Activated CD4-positive, alpha-beta memory T cell treated with anti-CD3 and anti-CD28 coated beads, Interleukin-2, amount 10 ng/mL, durations not matched to agents 7 days and 5 days (primary cell): ENCODE results near the gene NOL9. TPM values are rescaled to one million over a fixed set of nuclear protein-coding genes. Genes with fewer than 3 reads are reported as not detected.
A peak's percentile ranks its signal among the peaks of the same experiment; 100 is the strongest.

Source experiments
- CTCF ChIA-PET: fragments of 350-600 bp; sonication (Branson Sonifier 250); formaldehyde crosslinking; loops from one replicate; lab custom pipeline; 2021; ENCODE audit warnings: antibody characterized with exemption, inconsistent platforms; lab: Charles Lee
- POLR2A ChIA-PET: fragments of 350-600 bp; sonication (Branson Sonifier 250); formaldehyde crosslinking; loops from one replicate; lab custom pipeline; 2021; ENCODE audit warnings: antibody characterized with exemption; lab: Charles Lee
- DNase-seq: peaks from one replicate; pipeline ENCODE4 v3.0.0-alpha.2; 2020
- H3K27ac Mint-ChIP-seq: one replicate; pipeline ENCODE4 v1.8.0; 2021; ENCODE audit warnings: mild to moderate bottlenecking, mixed read lengths
- H3K27me3 Mint-ChIP-seq: one replicate; pipeline ENCODE4 v1.8.0; 2021; ENCODE audit warnings: mixed read lengths
- H3K36me3 Mint-ChIP-seq: one replicate; pipeline ENCODE4 v1.8.0; 2021; ENCODE audit warnings: low read depth, mixed read lengths
- H3K4me1 Mint-ChIP-seq: one replicate; pipeline ENCODE4 v1.8.0; 2021; ENCODE audit warnings: mixed read lengths
- H3K4me3 Mint-ChIP-seq: one replicate; pipeline ENCODE4 v1.8.0; 2021; ENCODE audit warnings: mild to moderate bottlenecking, mixed read lengths
- H3K9me3 Mint-ChIP-seq: one replicate; pipeline ENCODE4 v1.8.0; 2021; ENCODE audit warnings: mixed read lengths
- total RNA-seq, 2 experiments: library from RNA; stranded (reverse); gene quantifications; one replicate each; pipeline ENCODE4 v1.2.3, GENCODE V29; 2021

NOL9 gene
- total RNA-seq, 2 experiments from 2014 or later: 39.1 to 40.8 TPM

DNA sequence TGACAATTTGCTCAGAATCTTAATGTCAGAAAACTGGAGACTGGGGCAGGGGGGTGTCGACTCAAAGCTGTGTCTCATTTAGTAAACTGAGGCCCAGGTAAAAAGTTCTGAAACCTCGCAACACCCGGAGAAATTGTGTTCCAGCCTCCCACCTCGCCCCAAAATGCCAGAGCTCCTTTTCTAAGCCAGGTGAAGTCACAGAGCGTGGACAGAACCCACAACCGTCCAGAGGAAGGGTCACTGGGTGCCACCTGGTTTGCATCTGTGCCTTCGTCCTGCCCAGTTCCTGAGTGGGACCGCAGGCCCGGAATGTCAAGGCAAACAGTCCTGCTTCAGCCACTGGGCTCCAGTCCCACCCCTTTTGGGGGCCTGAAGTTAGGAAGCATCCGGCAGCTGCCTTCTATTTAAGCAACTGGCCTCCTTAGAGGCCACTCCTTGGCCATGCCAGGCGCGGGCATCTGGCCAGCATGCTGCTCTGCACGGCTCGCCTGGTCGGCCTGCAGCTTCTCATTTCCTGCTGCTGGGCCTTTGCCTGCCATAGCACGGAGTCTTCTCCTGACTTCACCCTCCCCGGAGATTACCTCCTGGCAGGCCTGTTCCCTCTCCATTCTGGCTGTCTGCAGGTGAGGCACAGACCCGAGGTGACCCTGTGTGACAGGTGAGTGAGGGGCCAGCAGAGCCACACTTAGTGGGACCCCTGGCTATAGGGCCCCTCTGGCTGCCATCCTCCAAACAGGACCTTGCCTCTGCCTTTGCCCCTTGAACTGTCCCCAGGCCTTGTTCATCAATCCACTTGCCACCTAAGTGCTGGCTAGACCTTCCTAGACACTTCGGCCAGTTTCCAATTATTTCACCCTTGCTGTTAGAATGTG lies 830 bp upstream of the NOL9 start, which contains the start of gene TAS1R1:
Gene TAS1R1 (plus strand): TSS at position 401 of the 872 bp plus-strand sequence. CDS start 67 bp downstream, at position 468.
- H3K27me3 Mint-ChIP-seq: no peaks in the 10 kb centered on the region
- no peak within 1 kb of the TSS for H3K27ac Mint-ChIP-seq
- peaks cover 23% of the 10 kb centered on the region for H3K4me1 Mint-ChIP-seq
- ChIA-PET POLR2A (interaction anchor here (1.0 to 5.0 kb wide), 15 partner anchors 8 to 78 kb away, joined by 3 to 52 read pairs (median 6); partner anchors contain the start of genes KLHL21, PLEKHG5 and ZBTB48), CTCF (interaction anchor here (0.9 to 3.3 kb wide), 24 partner anchors 7 to 146 kb away, joined by 3 to 30 read pairs (median 5); partner anchors contain the start of genes DNAJC11, PLEKHG5, TNFRSF25 and ZBTB48)
- H3K4me3 Mint-ChIP-seq: peak within 1 kb of the TSS; percentile 75
- no peak for DNase-seq
- peaks cover 3% of the 10 kb centered on the region for H3K36me3 Mint-ChIP-seq
- H3K9me3 Mint-ChIP-seq: no peaks in the 10 kb centered on the region

DNA sequence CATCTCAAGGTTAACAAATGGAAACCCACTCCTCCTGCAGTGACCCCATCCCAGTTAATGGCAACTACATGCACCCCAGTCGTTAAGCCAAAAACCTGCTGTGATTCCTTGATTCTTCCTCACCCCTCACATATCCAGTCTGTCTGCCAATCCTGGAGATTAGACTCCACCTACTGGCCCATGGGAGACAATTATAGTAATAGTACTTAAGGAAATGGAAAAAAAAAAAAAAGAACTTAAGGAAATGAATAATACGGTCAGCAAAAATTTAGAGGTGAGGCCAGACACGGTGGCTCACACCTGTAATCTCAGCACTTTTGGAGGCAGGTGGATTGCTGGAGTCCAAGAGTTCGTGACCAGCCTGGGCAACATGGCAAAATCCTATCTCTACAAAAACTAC lies 7.0 kb downstream of the NOL9 start:
- Mint-ChIP-seq H3K36me3 (peaks cover 50% of the 10 kb centered on the region), H3K27me3 (no peaks in the 10 kb centered on the region), H3K4me3 (no peak overlapping the region), H3K4me1 (peaks cover 41% of the 10 kb centered on the region), H3K27ac (peak overlapping the region; percentile 92), H3K9me3 (no peaks in the 10 kb centered on the region)
- DNase-seq: no peak
- POLR2A ChIA-PET: interaction anchor here (2.2 kb wide), 1 partner anchor 57 kb away, joined by 10 read pairs; no protein-coding TSS in a partner anchor
- CTCF ChIA-PET: no interaction called here

DNA sequence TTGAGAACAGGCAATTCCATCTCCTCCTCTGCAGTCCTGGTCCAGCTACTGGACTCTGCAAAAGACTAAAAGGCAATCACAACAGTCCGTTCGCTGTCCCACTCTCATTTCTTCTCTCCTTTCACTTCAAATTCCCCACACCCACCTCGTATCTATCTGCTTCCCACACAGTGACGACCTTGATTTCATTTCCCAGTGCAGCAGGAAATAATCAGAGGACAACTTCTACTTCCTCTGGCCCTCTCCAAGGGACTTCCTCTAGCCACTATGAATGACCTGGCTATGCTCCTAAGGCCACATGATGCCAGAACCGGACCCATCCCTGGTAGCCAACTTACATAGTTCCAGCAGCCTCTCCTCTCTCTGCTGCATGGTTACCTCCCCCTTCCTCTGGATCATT lies 8.0 kb downstream of the NOL9 start:
- Mint-ChIP-seq H3K27ac (peak overlapping the region; percentile 92), H3K9me3 (no peaks in the 10 kb centered on the region), H3K4me3 (peak overlapping the region; percentile 43), H3K4me1 (peaks cover 37% of the 10 kb centered on the region), H3K36me3 (peaks cover 57% of the 10 kb centered on the region), H3K27me3 (no peaks in the 10 kb centered on the region)
- ChIA-PET POLR2A (interaction anchor here (1.5 to 2.5 kb wide), 3 partner anchors 8 to 56 kb away, joined by 4 to 22 read pairs (median 10); partner anchors contain the start of genes NOL9 and TAS1R1), CTCF (interaction anchor here (0.5 to 2.8 kb wide), 3 partner anchors 8 to 150 kb away, joined by 3 to 19 read pairs (median 9); partner anchors contain the start of genes NOL9 and TAS1R1)
- no peak for DNase-seq

DNA sequence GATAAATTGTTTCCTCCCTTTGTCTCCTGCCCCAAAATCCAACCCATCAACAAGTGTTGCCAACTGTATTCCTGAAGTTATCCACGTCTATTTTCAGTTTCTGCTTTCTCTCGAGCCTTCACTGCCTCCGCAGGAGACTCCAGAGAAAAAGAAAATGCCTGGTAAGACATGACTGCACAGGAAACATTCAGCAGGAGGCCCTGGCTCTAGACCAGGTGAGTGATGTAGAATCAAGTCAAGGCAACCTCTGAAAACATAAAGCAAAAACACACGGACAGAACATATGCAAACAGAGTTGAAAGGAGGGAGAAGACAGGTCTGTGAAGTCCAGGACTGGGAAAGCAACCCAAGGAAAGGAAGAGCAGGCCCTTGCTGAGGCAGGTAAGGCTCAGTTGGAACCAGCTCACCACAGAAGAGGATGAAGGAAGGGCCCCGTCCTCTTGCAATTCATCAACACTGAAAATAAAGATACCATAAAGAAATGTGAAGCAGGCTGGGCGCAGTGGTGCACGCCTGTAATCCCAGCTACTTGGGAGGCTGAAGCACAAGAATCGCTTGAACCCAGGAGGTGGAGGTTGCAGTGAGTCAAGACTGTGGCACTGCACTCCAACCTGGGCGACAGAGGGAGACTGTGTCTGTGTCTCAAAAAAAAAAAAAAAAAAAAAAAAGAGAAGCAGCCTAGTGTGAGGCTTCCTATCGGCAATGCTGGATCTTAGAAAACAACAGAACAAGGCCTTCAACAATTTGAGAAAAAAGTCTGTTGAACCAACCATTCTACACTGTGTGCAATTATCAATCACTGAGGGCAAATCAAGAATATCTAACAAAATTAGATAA lies 8.8 kb downstream of the NOL9 start:
- CTCF ChIA-PET: interaction anchor here (1.0 to 2.8 kb wide), 4 partner anchors 9 to 101 kb away, joined by 3 to 19 read pairs (median 6); partner anchors contain the start of genes NOL9 and TAS1R1
- peak overlapping the region; percentile 92 for H3K27ac Mint-ChIP-seq
- POLR2A ChIA-PET: interaction anchor here (0.8 to 2.5 kb wide), 7 partner anchors 9 to 85 kb away, joined by 3 to 22 read pairs (median 4); partner anchors contain the start of genes NOL9, TAS1R1 and ZBTB48
- peak overlapping the region; percentile 43 for H3K4me3 Mint-ChIP-seq
- peaks cover 37% of the 10 kb centered on the region for H3K4me1 Mint-ChIP-seq
- H3K36me3 Mint-ChIP-seq: peaks cover 64% of the 10 kb centered on the region
- peak; percentile 49 for DNase-seq
- H3K9me3 Mint-ChIP-seq: no peaks in the 10 kb centered on the region
- H3K27me3 Mint-ChIP-seq: no peaks in the 10 kb centered on the region

DNA sequence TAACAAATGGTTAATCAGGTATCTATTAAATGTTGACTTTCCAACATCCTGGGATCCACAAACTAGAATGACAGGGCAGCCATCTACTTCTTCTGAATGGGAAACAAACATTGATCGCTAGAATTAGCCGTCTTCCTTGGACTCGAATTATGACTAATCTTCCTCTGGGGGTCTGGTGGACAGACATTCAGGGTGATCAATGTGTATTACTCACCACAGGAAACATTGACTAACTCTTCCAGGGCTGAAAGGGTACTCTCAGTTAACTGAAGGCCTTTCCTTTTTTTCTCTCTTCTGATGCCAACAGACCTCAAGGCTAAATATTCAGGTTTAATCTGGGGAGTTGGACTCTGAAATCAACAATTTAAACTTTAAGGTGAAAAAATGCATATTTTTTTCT lies 9.5 kb downstream of the NOL9 start:
- CTCF ChIA-PET: interaction anchor here (1.0 to 2.8 kb wide), 4 partner anchors 10 to 102 kb away, joined by 3 to 19 read pairs (median 6); partner anchors contain the start of genes NOL9 and TAS1R1
- Mint-ChIP-seq H3K36me3 (peaks cover 59% of the 10 kb centered on the region), H3K4me3 (peak overlapping the region; percentile 43), H3K9me3 (no peaks in the 10 kb centered on the region), H3K4me1 (peaks cover 35% of the 10 kb centered on the region), H3K27ac (peak overlapping the region; percentile 92), H3K27me3 (no peaks in the 10 kb centered on the region)
- POLR2A ChIA-PET: interaction anchor here (0.8 to 2.5 kb wide), 5 partner anchors 10 to 85 kb away, joined by 3 to 22 read pairs (median 5); partner anchors contain the start of genes NOL9 and TAS1R1
- no peak for DNase-seq

DNA sequence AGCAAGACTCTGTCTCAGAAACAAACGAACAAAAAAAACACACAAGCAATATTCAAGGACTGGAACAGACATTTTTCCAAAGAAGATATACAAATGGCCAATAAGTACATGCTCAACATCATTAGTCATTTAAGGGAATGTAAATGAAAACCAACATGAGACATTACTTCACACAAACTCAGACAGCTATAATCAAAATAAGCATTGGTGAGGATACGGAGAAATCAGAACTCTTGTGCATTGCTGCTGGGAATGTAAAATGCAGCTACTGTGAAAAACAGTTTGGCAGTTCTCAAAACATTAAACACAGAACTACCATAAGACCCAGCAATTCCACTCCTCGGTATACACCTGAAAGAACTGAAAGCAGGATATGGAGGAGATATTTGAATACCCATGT lies 15.4 kb downstream of the NOL9 start:
- peaks cover 39% of the 10 kb centered on the region for H3K36me3 Mint-ChIP-seq
- ChIA-PET POLR2A (no interaction called here), CTCF (interaction anchor here (0.8 to 5.8 kb wide), 3 partner anchors 15 to 49 kb away, joined by 3 to 22 read pairs (median 3); partner anchors contain the start of gene NOL9)
- H3K4me3 Mint-ChIP-seq: no peak overlapping the region
- no peaks in the 10 kb centered on the region for H3K27me3 Mint-ChIP-seq
- peaks cover 2% of the 10 kb centered on the region for H3K4me1 Mint-ChIP-seq
- no peak for DNase-seq
- H3K27ac Mint-ChIP-seq: no peak overlapping the region
- no peaks in the 10 kb centered on the region for H3K9me3 Mint-ChIP-seq

DNA sequence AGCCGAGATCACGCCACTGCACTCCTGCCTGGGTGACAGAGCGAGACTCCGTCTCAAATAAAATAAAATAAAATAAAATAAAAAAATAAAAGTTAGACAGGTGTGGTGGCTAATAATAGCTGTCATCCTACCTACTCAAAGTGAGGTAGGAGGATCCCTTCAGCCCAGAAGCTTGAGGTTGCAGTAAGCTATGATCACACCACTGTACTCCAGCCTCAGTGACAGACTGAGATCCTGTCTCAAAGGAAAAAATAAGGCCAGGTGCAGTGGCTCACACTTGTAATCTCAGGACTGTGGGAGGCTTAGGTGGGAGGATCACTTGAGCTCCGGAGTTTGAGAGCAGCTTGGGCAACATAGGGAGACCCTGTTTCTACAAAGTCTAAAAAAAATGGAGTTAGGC lies 18.0 kb downstream of the NOL9 start:
- Mint-ChIP-seq H3K4me3 (no peak overlapping the region), H3K4me1 (peaks cover 2% of the 10 kb centered on the region), H3K27ac (no peak overlapping the region), H3K36me3 (peaks cover 46% of the 10 kb centered on the region), H3K27me3 (no peaks in the 10 kb centered on the region), H3K9me3 (no peaks in the 10 kb centered on the region)
- ChIA-PET CTCF (interaction anchor here (5.8 kb wide), 1 partner anchor 18 kb away, joined by 22 read pairs; the partner anchor contains the start of gene NOL9), POLR2A (interaction anchor here (1.3 kb wide), 2 partner anchors 18 to 51 kb away, joined by 3 read pairs; partner anchors contain the start of gene NOL9)
- no peak for DNase-seq

DNA sequence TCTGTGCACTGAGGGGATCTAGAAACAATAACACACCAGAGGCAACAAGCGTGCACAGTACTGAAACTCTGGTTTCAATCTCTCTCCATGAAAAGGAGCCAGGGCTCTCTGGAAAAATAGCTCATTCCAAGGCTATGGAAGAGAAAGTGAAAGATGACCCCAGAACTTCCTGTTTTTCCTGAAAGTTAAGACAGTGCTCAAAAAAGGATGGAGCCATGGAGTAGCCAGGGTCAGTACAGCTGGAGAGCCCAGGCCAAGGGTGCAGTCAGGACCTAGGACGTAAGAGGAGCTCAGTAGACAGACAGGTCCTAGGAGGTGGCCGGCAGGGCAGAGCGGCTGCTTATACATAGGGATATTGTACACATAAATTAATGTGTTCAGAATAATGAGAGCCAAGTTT lies 19.1 kb downstream of the NOL9 start:
- POLR2A ChIA-PET: interaction anchor here (1.3 kb wide), 1 partner anchor 52 kb away, joined by 3 read pairs; no protein-coding TSS in a partner anchor
- Mint-ChIP-seq H3K4me1 (peaks cover 2% of the 10 kb centered on the region), H3K9me3 (no peaks in the 10 kb centered on the region), H3K36me3 (peaks cover 41% of the 10 kb centered on the region), H3K4me3 (no peak overlapping the region), H3K27me3 (no peaks in the 10 kb centered on the region), H3K27ac (peak overlapping the region; percentile 55)
- CTCF ChIA-PET: interaction anchor here (5.8 kb wide), 1 partner anchor 19 kb away, joined by 22 read pairs; the partner anchor contains the start of gene NOL9
- DNase-seq: no peak

DNA sequence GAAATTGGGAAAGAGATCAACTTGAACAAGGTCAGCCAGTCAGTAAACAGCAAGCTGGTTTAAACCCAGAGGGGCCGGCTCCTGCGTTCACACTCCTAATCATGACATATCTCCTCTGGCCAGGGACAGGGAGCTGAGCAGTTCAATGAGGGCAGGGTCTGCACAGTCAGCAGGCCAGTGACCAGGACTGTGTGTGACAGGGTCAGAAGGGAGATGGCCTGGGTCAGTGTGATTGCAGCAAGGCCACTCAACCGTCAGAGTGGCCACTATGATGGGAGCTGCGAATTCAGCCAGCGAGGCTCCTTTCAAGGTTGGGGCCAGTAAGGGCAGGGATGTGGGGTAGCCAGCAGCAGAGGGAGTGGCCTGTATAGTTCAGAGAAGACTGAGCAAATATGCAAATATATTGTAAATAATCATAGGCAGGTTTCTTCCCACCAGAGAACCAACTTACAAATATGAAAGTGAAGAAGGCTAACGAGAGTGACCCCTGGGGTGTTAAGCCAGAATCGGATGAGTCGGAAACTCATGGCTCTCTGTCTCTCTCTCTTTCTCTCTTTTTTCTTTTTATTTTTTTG lies 20.0 kb downstream of the NOL9 start:
- Mint-ChIP-seq H3K27ac (no peak overlapping the region), H3K27me3 (no peaks in the 10 kb centered on the region), H3K36me3 (peaks cover 41% of the 10 kb centered on the region), H3K4me3 (no peak overlapping the region), H3K4me1 (peaks cover 2% of the 10 kb centered on the region), H3K9me3 (no peaks in the 10 kb centered on the region)
- POLR2A ChIA-PET: interaction anchor here (1.0 kb wide), 1 partner anchor 13 kb away, joined by 3 read pairs; no protein-coding TSS in a partner anchor
- CTCF ChIA-PET: interaction anchor here (5.8 kb wide), 1 partner anchor 20 kb away, joined by 22 read pairs; the partner anchor contains the start of gene NOL9
- no peak for DNase-seq

DNA sequence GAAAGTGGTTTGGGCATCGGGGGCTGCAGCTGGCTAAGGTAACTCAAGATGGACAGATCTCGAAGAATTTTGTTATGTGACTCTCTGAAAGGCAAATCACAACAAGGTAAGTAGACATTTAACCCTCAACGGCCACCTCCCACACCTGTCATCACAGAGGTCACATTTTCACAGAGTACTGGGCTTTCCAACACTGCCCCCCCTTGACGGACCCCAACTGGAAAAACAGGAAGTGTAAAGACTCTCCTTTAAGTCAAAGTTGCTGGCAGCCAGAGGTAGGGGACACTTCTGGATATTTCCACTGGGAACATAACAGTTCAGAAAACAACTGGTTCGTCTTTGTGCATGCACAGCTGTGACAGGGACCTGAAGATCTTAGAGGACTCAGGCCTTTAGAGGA lies 22.3 kb downstream of the NOL9 start:
- no peak overlapping the region for H3K27ac Mint-ChIP-seq
- DNase-seq: no peak
- peaks cover 41% of the 10 kb centered on the region for H3K36me3 Mint-ChIP-seq
- H3K4me3 Mint-ChIP-seq: no peak overlapping the region
- ChIA-PET CTCF (no interaction called here), POLR2A (no interaction called here)
- no peaks in the 10 kb centered on the region for H3K9me3 Mint-ChIP-seq
- no peaks in the 10 kb centered on the region for H3K27me3 Mint-ChIP-seq
- peaks cover 2% of the 10 kb centered on the region for H3K4me1 Mint-ChIP-seq

DNA sequence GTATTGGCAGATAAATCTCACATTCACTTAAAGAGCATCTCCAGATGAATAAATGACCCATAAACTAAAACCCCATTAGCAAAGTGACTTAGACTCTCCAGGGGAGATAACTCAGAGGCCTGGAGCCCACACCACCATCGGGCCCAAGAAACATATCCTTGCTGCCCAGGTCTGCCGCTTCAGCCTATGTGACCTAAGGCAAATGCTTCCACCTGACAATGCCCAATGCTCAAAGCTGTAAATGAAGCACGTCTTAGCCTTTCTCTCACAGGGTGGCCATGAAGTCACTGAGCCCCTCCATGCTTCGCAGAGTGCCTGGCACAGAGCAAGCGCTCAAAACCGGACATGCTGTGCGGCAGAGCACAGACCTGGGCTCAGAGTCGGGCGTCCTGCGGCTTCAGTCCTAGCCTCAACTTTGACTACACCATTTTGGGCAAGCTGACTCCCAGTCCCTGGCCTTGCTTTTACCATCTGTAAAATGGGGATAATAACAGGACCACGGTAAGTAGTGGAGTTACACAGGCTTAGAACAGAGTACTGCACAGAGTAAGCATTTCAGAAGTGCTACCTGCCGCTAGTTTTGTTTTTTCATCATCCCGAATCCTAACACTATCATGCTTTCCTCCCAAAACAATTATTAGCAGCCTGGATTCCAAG lies 23.7 kb downstream of the NOL9 start:
- H3K27ac Mint-ChIP-seq: no peak overlapping the region
- no peak overlapping the region for H3K4me3 Mint-ChIP-seq
- no peaks in the 10 kb centered on the region for H3K27me3 Mint-ChIP-seq
- no peaks in the 10 kb centered on the region for H3K9me3 Mint-ChIP-seq
- H3K4me1 Mint-ChIP-seq: peaks cover 2% of the 10 kb centered on the region
- POLR2A ChIA-PET: no interaction called here
- CTCF ChIA-PET: interaction anchor here (0.6 kb wide), 1 partner anchor 54 kb away, joined by 3 read pairs; no protein-coding TSS in a partner anchor
- H3K36me3 Mint-ChIP-seq: peaks cover 51% of the 10 kb centered on the region
- DNase-seq: no peak
